HG03097 (cell line): ENCODE data around the gene STK39.

Experiments
- ATAC-seq: cut with Tn5 transposase; IDR thresholded peaks from one replicate; pipeline ENCODE4 v1.9.1; 2021; ENCODE audit not compliant: unreplicated experiment, low FRiP score

The STK39 gene

DNA sequence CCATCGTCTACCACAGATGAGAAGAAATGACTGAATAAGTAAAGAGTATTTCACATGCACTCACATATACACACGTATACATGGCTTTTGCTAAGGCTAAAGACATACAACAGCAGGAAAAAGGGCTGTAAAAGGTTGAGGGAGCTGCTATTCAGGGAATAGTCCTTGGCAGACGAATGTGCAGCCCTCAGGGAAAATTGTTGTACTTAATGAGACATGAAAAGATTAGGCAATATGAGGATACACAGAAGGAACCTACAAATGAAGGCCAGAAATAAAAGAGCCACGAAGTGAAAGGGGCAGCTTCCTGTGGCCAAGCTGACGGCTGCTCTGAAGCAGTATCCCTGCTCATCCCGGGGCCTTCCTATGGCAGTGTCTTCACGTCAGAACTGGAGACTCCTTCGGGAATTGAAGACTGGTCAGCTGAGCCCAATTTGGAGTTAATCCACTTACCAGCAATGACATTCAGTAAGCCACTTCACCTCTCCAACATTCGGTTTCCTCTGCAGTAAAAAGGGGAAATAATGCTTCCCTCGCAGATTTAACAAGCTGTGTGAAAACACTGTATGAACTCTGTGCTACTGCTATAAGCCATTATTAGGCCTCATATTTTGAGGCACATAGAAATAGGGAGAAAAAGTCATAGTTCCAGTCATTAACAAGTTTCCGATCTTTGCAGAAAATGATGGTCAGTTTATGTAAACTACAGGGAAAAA lies 221.8 kb downstream of the STK39 start:
- ATAC-seq = no peak

- no peak for ATAC-seq
Measured at GRCh38 chr2:168024459-168024858, 222.9 kb downstream of the STK39 start.

GRCh38 chr2:168021800-168022587 lies 225.4 kb downstream of the STK39 start:
- no peak for ATAC-seq

GRCh38 chr2:168015274-168015953 lies 232.0 kb downstream of the STK39 start:
- no peak for ATAC-seq

DNA sequence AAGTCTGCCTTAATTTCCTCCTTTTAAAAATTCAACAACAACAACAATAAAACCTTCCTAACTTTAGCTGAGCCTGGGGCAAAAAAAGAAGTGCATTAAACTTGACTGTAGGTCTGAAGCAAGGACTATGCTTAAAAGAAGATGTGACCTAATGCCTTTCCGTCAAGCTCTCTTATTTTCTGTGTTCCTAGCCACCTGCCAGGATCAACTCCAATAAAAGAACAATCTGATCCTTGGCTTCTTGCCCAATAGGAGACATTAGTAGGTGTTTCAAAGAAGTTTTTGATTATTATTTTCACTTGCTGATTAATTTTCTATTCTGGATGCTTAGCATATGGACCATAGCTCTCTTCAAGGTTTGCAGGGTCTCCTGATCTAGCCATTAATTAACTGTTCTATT lies 237.5 kb downstream of the STK39 start:
- ATAC-seq = no peak

DNA sequence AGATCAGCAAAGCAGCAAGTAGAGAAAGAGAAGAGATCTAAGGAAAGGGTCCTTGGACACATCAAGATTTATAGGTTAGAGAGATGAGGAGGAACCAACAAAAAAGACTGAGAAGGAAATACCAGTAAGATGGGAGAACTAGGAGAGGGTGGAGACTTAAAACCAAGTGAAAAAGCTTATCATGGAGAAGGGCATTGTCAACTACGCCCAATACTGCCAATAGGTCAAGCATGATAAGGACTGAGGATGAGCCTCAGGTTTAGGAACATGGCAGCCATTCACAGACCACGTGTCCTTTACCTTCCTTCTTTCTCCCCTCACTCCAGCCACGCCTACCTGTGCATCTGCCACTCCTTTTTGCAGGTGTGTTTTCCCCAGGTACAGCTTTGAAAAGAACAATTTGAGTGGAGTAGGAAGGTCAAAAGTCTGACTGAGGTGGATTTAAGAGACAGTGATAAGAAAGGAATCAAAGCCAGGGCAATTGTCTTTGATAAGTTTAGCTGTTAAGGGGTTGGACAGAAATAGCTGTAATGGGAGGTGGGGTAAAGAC lies 238.7 kb downstream of the STK39 start:
- ATAC-seq = no peak

GRCh38 chr2:168006498-168006897 lies 240.9 kb downstream of the STK39 start:
- ATAC-seq = no peak

DNA sequence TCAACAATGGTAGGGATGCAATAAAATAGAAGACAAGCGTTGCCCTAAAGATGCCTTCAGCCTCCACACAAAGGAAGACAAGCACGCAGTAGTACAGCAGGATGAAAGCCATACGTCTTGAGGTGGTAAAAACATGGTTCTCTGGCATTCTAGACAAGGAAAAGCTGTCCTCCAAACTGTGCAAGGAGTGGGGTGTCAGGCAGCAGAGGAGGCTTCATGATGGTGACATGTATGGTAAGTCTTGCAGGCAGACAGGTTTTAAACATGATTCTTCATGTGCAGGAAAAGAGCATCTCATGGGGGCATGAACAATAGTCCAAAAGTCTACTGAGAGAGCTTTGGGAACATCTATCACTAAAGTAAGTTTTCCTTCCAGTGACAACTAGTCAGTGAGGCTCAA lies 241.8 kb downstream of the STK39 start:
- no peak for ATAC-seq

DNA sequence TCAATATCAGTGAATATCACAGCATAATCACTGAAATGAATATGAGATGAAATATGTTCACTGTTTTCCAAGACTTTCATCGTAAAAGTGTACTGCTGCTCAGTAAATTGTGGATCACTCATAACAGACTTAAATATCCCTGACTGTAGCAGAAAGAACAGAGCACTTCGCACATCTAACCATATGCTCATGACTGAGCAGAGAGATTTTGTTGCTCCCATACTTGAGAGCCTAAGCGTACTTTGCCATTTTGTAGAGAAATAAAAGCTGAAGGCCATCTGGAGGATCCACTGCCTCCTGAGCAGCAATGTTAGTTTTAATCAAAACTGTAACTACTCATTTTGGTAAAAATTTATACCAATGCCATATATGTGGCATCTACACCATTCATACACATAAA lies 243.5 kb downstream of the STK39 start:
- ATAC-seq = no peak

- ATAC-seq = no peak
Measured at GRCh38 chr2:168002021-168002553, 245.3 kb downstream of the STK39 start.

- ATAC-seq = peak; percentile 56
Measured at GRCh38 chr2:167992278-167992677, 255.1 kb downstream of the STK39 start.

DNA sequence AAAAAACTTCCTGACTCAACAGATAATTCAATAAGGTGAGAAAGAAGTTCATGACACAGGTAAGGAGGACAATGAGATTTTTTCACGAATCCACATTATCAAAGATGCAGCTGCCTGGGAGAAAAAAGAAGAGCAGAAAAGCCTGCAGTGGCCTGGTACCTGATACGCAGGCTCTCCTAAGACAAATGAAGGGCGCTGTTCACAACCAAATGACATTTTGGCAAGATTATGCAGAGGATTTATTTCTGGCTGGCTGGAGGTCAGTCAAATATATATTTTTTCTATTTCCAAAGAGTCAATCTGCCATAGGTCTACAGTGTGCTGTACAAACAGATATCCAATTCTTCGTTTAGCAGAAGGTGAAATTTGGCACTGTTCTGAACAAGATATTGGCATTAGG lies 257.3 kb downstream of the STK39 start:
- no peak for ATAC-seq

DNA sequence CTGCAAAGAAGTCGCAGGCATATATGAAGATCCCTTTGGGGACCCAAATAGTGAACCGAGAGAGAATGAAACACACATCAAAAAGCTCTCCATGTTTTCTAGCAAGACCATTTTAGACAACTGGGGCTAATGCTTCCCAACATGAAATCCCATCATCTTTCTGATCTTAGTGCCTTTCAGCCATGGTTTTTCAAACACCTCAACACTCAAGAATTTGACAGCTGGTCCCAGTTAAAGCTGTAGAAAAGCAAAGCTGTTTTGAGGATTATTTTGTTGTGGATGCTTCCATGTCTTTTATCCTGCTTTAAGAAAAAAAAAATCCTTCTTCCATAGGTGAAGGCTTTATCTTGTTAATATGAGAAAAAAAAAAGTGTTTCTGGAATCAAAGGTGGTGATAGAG lies 259.1 kb downstream of the STK39 start:
- ATAC-seq = no peak

GRCh38 chr2:167987558-167987957 lies 259.8 kb downstream of the STK39 start:
- ATAC-seq = no peak

GRCh38 chr2:167987026-167987425 lies 260.4 kb downstream of the STK39 start:
- ATAC-seq = no peak

DNA sequence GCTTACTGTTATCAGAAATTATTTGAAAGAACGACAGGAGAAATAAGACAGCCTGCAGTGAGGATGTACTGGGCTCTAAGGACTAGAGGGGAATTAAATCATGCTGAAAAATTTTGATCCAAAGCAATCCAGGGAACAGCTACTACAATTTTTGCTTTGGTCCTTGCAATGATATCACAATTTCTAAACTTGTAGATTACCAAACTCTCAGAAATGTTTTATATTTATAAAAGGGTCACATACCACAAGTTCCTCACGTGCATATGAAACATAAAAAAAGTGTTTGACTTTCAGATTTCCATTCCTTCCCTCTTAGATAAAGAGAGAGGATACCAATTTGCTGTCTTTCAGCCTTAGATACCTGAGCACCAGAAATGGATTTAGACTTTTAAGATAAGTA lies 261.2 kb downstream of the STK39 start:
- no peak for ATAC-seq

GRCh38 chr2:167981945-167982344 lies 265.4 kb downstream of the STK39 start:
- no peak for ATAC-seq

DNA sequence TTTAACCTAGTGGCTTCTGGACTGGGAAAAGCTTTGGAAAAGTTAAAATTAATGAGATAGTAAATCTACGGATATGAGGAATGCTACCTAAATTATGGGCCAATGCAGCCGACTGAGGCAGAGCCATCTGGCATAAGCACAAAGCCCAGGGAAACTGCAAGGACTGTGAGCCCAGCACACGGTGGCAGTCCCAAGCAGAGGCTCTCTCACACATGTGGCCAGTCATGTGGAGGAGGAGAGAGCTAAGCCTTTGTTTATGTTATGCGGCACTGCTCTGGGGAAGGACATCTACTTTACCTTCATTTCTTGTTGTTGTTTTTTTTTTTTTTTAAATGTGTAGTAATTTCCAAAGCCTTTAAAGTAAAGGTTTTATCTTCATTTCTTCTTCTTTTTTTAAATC lies 267.0 kb downstream of the STK39 start:
- no peak for ATAC-seq

- no peak for ATAC-seq
Measured at GRCh38 chr2:167972746-167973145, 274.6 kb downstream of the STK39 start.

- ATAC-seq = no peak
Measured at GRCh38 chr2:167972020-167972419, 275.4 kb downstream of the STK39 start.
